HEK293 (cell line): ENCODE results near the gene DCDC1.

Experiments
- CTCF ChIA-PET: fragments of 350-600 bp; formaldehyde crosslinking; extraction: SDS; loops from one replicate; lab custom pipeline; 2021; ENCODE audit warnings: antibody characterized with exemption; lab: Yijun Ruan, JAX
- POLR2A ChIA-PET: fragments of 300-600 bp; formaldehyde crosslinking; extraction: SDS; loops from one replicate; lab custom pipeline; 2020; ENCODE audit warnings: antibody characterized with exemption, inconsistent platforms; lab: Yijun Ruan, JAX
- H3K27ac ChIP-seq: fragments of 200-500 bp; sonication (Bioruptor generic); 2 replicates; pipeline ENCODE4 v1.5.1; 2014; ENCODE audit warnings: low read depth, low read length, control low read depth, inconsistent platforms; ENCODE audit errors: extremely low read depth
- H3K36me3 ChIP-seq, 2 experiments: fragments of 200-500 bp in 1 of 2; sonication (Bioruptor generic) in 1 of 2; 1 replicate in 1 of 2; 2 replicates in 1 of 2; pipeline ENCODE4 v1.5.1; 2014 to 2017; ENCODE audit warnings: inconsistent platforms in 2 of 2, low read length in 2 of 2; ENCODE audit not compliant: control insufficient read depth in 2 of 2, insufficient read depth in 1 of 2
- H3K4me1 ChIP-seq: fragments of 200-500 bp; sonication (Bioruptor generic); 2 replicates; pipeline ENCODE4 v1.5.1; 2014; ENCODE audit warnings: mild to moderate bottlenecking, low read length, inconsistent platforms; ENCODE audit not compliant: control insufficient read depth, insufficient read depth
- H3K4me3 ChIP-seq: 2 replicates; pipeline ENCODE4 v1.5.1; 2011; ENCODE audit warnings: low read depth, mild to moderate bottlenecking, control low read depth, low read length, moderate library complexity
- H3K9me3 ChIP-seq: fragments of 200-500 bp; sonication (Bioruptor generic); 2 replicates; pipeline ENCODE4 v1.5.1; 2014; ENCODE audit warnings: low read depth, low read length, inconsistent platforms; ENCODE audit not compliant: control insufficient read depth, insufficient read depth
- CTCF ChIP-seq: fragments of 450-650 bp; formaldehyde crosslinking; IDR thresholded peaks from 2 replicates; pipeline ENCODE4 v1.5.1; 2016; ENCODE audit warnings: missing biosample characterization, missing genetic modification characterization
- PRDM10 ChIP-seq: fragments of 450-650 bp; formaldehyde crosslinking; IDR thresholded peaks from 2 replicates; pipeline ENCODE4 v1.5.1; 2016; ENCODE audit warnings: missing biosample characterization, missing genetic modification characterization
- SP2 ChIP-seq: fragments of 450-650 bp; formaldehyde crosslinking; IDR thresholded peaks from 2 replicates; pipeline ENCODE4 v1.5.1; 2016; ENCODE audit warnings: missing biosample characterization, missing genetic modification characterization
- TSHZ1 ChIP-seq: fragments of 450-650 bp; formaldehyde crosslinking; IDR thresholded peaks from 2 replicates; pipeline ENCODE4 v1.5.1; 2016; ENCODE audit warnings: missing biosample characterization, missing genetic modification characterization, borderline replicate concordance
- ZNF16 ChIP-seq: fragments of 450-650 bp; formaldehyde crosslinking; IDR thresholded peaks from 2 replicates; pipeline ENCODE4 v1.5.1; 2016; ENCODE audit warnings: low read depth, missing biosample characterization, missing genetic modification characterization
- ZNF26 ChIP-seq: fragments of 450-650 bp; formaldehyde crosslinking; IDR thresholded peaks from 2 replicates; pipeline ENCODE4 v1.5.1; 2016; ENCODE audit warnings: missing biosample characterization, missing genetic modification characterization
- ZNF292 ChIP-seq: fragments of 450-650 bp; formaldehyde crosslinking; IDR thresholded peaks from 2 replicates; pipeline ENCODE4 v1.5.1; 2016; ENCODE audit warnings: low read depth, missing biosample characterization, missing genetic modification characterization, borderline replicate concordance
- ZNF335 ChIP-seq: fragments of 450-650 bp; formaldehyde crosslinking; conservative IDR thresholded peaks from 2 replicates; pipeline ENCODE4 v1.5.1; 2016; ENCODE audit warnings: missing biosample characterization, missing genetic modification characterization
- ZNF423 ChIP-seq: fragments of 450-650 bp; formaldehyde crosslinking; IDR thresholded peaks from 2 replicates; pipeline ENCODE4 v1.5.1; 2016; ENCODE audit warnings: missing biosample characterization, missing genetic modification characterization
- ZNF768 ChIP-seq: fragments of 450-650 bp; formaldehyde crosslinking; IDR thresholded peaks from 2 replicates; pipeline ENCODE4 v1.5.1; 2018; ENCODE audit warnings: missing biosample characterization, mild to moderate bottlenecking, missing genetic modification characterization

The DCDC1 gene

GRCh38 chr11:31375879-31376278 is 6.3 kb upstream of the DCDC1 start:
- POLR2A ChIA-PET: no interaction called here
- H3K9me3 ChIP-seq: no peaks in the 10 kb centered on the region
- H3K4me1 ChIP-seq: no peaks in the 10 kb centered on the region; the same call in 1 of the 2 replicates
- CTCF ChIA-PET: interaction anchor here (1.4 kb wide), 1 partner anchor 269 kb away, joined by 4 read pairs; no protein-coding TSS in a partner anchor
- no peak overlapping the region for H3K27ac ChIP-seq
- H3K4me3 ChIP-seq: no peak overlapping the region
- peaks cover 0 to 3% of the 10 kb centered on the region in 2 experiments; a peak in 2 of 3 replicates for H3K36me3 ChIP-seq
- no peak for TF ChIP-seq SP2 (tag by site-specific recombination)

- H3K36me3 ChIP-seq: no peaks in the 10 kb centered on the region; a peak in 1 of 3 replicates
- TF ChIP-seq ZNF335 (tag by site-specific recombination) (no peak), PRDM10 (tag by site-specific recombination) (no peak), ZNF292 (tag by site-specific recombination) (no peak), ZNF768 (no peak), ZNF16 (tag by site-specific recombination) (no peak), CTCF (no peak), ZNF423 (tag by site-specific recombination) (no peak)
- no peak overlapping the region for H3K27ac ChIP-seq
- H3K4me3 ChIP-seq: no peak overlapping the region
- H3K4me1 ChIP-seq: no peaks in the 10 kb centered on the region; the same call in 1 of the 2 replicates
- POLR2A ChIA-PET: no interaction called here
- H3K9me3 ChIP-seq: no peaks in the 10 kb centered on the region
- CTCF ChIA-PET: interaction anchor here (0.7 to 1.2 kb wide), 2 partner anchors 26 to 686 kb away, joined by 3 to 4 read pairs; no protein-coding TSS in a partner anchor
Observed at GRCh38 chr11:31366795-31367194, 2.7 kb downstream of the DCDC1 start.

- POLR2A ChIA-PET: no interaction called here
- TF ChIP-seq TSHZ1 (tag by site-specific recombination) (no peak), ZNF26 (tag by site-specific recombination) (no peak), PRDM10 (tag by site-specific recombination) (no peak)
- TF ChIP-seq, all 188 proteins: peak for 0
- CTCF ChIA-PET: no interaction called here
Observed at GRCh38 chr11:31361743-31362142, 7.8 kb downstream of the DCDC1 start.

More at GRCh38 chr11:31361743-31362142, 7.8 kb downstream of the DCDC1 start:
- H3K27ac ChIP-seq: no peak overlapping the region
- no peaks in the 10 kb centered on the region for H3K36me3 ChIP-seq
- no peak overlapping the region for H3K4me3 ChIP-seq
- H3K9me3 ChIP-seq: no peaks in the 10 kb centered on the region
- H3K4me1 ChIP-seq: no peaks in the 10 kb centered on the region
